GM19452 (cell line): ENCODE measurements around the gene LAMC2.
"Not testable (repeated sequence)": the region's sequence is repeated elsewhere in the genome, so short reads cannot be mapped to it uniquely, and the experiment has no call there.

Experiments
- ATAC-seq: cut with Tn5 transposase; IDR thresholded peaks from one replicate; pipeline ENCODE4 v1.9.1; 2021; ENCODE audit not compliant: unreplicated experiment

Gene LAMC2

DNA sequence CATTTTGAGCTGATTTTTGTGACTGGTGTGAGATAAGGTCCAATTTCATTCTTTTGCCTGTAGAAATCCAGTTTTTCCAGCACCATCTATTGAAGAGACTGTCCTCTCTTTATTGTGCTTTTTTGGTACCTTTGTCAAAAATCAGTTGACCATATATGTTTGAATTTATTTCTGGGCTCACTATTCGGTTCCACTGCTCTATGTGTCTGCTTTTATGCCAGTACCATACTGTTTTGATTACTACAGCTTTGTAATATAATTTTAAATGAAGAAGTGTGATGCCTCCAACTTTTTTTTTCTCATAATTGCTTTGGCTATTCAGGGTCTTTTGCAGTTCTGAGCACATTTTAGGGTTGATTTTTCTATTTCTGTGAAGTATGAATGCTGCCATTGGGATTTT lies 69.0 kb downstream of the LAMC2 start:
- no peak for ATAC-seq

DNA sequence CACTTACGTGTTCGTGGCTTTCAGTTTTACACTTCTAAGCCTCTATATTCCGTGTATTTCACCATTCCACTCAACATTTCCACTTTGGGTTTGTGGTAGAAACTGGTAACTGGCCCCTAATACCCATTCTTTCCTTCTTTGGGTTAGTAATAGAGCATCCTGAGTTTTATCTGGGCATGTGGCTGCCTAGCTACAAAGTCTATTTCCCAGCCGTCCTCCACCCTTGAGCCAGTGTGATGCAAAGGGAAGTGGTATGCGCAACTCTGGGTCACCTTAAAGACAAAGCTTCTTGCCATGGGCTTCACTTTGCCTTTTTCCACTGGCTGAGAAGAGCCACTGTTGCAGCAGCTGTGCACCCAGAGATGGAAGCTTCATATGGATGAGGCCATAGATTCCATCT lies 73.9 kb downstream of the LAMC2 start:
- ATAC-seq, result no peak

DNA sequence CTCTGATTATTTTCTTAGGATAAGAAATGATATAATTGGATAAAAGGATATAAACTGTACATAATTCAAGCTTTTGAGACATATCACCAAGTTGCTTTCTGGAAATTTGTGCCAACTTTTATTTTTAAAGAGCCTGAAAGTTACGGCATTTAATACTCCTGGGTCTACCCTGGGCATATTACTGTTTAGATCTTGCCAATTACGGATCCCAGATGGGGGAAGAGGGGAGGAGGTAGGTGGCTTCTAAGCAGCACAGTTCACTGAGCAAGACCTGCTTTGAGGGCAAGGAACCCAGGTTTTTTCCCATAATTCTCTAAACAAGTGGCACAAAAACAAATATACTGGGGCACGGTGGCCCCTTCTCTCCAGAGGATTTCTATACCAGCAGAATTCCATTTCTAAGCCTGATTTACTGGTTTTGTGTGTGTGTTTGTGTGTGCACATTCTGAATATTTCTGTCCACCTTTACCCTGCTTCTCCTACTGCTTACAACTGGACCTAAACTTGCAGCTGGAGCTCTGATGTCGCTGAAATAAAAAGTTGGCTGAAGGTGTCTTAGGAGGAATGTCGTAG lies 76.7 kb downstream of the LAMC2 start:
- no peak for ATAC-seq

DNA sequence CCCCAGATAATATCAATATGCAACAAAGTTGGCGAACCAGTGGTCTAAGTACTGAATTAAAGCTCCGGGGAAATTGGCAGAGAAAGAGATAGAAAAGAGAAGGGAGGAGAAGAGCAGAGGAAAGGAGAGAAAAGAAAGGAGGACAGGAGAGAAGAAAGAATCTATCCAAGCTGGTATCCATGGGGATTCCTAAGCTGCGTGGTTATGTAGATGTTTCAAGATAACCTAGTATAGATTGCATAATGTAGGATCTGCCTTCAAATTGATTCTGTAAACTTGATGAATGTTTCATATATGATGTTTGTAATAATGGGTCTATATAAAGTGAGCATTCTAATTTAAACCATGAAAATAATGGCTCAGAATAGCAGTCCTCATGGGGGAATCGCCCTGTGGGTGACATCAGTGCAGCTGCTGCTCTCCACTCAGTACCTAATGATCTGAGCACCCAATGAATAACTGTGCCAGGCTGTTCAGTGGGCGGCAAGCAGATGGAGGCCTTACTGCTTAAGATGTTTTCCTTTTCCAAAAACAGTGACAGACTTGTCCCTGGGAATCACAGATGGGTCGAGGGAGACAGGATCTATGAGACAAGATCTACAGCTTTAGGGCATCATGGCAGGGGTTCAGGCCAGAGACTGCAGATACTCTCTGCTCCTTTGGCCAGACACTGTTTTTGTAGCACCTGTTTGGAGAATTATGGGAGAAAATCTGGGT lies 78.0 kb downstream of the LAMC2 start:
- no peak for ATAC-seq

DNA sequence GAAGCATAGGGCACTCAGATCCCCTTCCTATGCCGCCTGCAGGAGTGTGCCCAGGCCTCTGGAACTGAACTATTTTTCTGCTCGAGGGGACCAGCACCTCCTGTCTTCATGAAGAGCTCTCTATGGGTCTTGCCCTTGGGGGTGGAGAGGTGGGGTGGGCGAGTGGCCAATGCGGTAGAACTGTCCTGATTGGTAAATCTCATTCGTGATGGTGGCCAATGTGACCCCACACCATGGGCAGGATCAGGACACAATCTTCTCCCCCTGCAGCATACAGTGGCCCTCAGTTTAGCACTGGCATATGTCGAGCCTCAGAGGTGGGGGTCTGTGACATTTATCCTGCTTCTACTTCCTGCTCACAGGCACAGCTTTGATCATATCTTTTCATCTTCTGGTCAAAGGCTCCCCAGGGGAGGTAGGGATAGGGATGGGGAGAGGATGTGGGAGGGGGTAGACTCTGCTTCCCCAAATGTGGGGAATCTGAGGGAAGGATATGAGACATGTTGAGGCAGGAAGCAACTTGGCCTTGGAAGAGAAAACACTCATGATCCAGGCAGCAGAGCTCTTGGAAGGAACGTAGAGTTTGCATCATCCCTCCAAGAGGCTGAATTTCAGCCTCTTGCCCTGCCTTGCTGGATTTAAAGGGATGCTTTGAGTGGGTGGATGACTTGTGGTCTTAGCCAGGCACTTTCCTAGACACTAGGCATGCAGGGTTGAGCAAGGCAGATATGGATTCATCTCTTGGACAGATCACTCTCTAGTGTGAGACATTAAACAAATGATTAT lies 81.8 kb downstream of the LAMC2 start:
- no peak for ATAC-seq

DNA sequence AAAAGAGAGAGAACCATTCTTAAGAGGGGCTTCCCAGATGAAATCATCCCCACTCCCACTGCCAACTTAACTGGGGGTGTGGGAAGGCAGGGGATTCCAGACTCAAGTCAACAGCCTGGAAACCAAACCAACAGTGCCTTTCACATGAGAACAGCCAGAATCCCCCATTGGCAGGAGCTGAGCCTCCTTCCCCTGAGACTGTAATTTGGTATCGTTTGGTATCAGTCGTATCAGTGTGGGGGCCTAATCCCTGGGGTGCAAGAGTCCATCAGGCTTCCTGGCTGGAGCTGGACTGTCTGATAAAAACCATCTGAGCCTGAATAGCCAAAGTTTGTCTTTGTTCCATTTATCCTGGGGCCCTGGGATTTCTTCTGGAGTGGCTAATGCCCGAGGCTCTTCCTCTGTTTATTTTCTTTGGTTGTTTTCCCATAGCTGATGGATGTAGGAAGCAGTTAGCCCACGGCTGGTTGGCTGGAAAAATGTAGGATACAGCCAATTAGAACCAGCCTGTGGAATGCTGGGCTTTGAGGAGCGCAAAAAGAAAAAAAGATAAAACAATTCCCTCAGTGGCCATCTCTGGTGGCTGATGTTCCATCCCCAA lies 84.6 kb downstream of the LAMC2 start:
- no peak for ATAC-seq

DNA sequence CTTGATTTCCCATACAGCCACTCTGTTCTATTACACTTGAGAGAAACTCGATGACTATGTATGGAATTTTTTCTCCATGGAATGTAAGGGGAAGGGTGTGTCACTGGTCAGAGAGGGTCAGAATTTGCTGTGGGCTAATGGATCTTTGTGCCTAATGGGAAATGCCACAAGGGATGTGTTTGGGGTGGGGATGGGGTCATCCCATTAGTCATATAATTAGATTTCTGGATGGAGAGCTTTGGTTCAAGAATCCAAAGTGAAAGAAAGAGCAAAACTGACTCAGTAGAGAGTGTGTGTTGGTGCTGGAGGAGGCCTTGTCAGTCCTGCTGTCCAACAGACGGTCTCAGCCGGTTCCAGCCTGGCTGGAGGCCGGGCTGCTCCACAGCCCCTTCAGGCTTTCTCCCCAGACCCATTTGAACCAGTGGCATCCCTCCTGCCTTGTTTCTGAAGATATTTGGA lies 86.4 kb downstream of the LAMC2 start:
- ATAC-seq, result no peak

DNA sequence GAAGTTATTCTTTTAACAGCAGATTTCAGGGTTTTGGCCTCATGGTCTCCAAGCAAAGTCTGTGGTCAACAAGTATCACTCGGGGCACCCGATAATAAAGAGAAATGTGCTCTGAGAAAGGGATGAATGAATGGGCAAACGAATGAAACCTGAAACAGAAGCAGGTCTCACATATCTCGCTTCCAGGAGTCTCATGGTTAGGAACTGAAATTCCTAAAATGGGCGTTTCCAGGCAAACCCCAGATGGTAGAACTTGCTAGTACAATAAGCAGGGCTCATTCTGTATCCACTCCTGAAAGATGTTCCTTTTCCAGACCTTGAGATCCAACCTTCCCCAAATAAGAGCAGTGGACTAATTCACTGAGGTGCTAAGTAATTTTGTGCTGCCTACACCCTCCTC lies 87.2 kb downstream of the LAMC2 start:
- ATAC-seq, result no peak

DNA sequence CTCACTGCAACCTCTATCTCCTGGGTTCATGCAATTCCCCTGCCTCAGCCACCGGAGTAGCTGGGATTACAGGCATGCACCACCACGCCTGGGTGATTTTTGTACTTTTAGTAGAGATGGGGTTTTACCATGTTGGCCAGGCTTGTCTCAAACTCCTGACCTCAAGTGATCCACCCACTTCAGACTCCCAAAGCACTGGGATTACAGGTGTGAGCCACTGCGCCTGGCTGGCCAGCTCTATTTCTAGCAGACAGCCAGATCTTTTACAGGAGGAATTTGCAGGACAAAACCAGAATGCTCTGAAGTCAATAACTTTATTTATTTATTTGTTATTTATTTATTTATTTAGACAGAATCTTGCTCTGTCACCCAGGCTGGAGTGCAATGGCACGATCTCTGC lies 87.9 kb downstream of the LAMC2 start:
- not testable (repeated sequence) for ATAC-seq

DNA sequence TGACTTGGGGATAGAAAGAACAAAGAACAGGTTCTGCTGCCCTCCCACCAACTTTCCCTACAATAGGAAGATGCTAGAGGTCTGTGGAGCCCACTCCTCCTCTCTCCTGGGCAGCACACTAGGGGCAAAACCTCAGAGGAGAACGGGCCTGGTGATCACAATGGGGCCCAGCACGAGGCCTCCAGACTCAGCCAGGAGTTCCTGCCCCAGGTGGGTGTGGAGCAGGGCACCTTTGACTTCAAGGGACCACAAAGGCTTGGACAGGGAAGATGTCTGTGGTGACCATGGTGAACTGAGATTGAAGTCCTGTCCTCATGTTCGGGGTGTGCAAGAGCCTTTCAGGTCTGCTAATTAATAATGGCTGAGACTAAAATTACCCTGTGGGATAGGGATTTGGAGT lies 88.8 kb downstream of the LAMC2 start:
- ATAC-seq, result no peak

DNA sequence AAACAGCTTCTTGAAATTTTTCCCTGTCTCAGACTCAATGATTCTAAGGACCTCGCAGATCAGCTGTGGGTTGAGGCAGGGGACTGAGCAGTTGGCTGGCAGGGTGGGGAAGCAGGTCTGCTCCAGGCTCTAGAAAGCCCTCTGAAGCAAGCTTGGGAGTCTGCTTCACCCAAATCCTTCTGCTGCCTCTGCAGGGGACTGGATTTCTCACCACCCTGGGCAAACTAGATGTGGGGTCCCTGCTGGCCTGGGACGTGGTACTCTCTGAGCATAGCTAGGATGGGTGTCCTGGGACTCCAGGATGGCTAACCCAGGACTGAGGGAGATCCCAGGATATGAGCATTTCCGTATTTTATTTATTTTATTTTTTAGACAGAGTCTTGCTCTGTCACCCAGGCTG lies 89.3 kb downstream of the LAMC2 start:
- ATAC-seq, result no peak

DNA sequence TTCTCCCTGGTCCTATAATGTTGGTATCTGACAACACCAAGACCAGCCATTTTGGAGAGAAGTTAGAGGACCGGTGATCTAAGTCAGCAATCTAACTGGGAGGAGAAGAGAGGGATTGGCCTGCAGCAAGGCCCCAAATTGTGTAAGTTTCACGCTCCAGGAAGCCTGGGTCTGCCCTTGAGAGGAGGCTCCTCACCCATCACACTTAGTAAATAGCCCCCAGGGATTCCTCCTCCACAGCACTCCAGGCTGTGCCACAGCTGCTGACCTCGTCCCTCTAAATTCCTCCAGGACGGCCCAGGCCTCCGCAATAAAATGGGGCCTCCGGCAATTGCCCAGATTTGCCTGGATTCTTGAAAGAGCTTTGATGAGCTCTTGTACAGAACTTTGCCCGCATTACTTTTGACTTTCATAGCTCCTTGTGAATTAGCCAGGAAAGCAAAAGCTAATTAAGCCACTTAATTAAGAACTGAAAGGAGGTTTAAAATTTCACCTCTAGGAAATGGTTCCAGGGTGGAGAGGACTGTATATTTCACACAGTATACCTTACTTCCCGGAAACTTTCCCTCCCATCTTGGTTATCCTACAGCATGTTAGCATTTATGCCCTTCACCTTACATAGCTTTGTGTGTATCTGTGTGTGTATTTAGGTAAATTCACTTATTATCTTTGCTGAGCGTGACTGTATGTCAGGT lies 90.5 kb downstream of the LAMC2 start:
- no peak for ATAC-seq

DNA sequence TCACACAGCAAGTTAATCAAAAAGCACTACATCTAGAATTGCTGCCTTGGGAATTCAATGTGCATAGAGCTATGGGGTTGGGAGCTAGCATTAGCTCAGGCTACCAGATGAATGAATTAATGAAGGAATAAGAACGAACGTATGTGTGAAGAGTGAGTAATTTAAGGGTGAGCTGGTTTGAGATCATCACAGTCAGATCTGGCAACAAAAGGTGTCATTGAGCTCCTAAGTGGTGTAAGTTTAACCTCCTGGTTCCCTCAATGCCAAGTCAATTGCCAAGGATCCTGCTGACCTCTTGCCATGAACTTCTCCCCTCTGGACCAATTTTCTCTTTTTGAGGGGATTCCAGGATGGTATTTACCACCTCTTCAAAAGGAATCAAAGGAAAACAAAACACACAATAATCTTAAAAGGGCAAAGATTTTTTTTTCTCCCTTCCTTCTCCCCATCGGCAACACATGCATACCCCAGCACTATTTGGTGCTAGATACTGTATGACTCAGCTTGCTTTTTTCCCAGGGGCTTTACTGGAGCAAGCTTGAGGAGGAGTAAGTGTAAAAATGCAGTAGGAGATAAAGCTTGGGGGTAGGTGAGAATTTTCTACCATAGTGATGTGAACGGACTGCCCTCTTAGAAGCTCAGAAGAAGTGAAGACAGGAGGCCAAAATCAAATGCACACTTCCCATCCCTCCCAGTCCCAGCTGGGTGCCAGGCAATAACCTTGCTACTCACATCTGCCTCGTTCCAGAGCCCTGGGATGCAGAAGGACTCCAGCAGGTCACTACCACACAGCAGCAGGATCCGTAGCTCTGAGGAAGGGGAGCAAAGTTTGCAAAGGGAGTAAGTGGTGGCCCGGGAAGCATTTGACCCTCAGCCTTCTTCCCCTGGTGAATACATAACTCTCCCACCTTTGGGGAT lies 92.0 kb downstream of the LAMC2 start:
- ATAC-seq, result no peak

DNA sequence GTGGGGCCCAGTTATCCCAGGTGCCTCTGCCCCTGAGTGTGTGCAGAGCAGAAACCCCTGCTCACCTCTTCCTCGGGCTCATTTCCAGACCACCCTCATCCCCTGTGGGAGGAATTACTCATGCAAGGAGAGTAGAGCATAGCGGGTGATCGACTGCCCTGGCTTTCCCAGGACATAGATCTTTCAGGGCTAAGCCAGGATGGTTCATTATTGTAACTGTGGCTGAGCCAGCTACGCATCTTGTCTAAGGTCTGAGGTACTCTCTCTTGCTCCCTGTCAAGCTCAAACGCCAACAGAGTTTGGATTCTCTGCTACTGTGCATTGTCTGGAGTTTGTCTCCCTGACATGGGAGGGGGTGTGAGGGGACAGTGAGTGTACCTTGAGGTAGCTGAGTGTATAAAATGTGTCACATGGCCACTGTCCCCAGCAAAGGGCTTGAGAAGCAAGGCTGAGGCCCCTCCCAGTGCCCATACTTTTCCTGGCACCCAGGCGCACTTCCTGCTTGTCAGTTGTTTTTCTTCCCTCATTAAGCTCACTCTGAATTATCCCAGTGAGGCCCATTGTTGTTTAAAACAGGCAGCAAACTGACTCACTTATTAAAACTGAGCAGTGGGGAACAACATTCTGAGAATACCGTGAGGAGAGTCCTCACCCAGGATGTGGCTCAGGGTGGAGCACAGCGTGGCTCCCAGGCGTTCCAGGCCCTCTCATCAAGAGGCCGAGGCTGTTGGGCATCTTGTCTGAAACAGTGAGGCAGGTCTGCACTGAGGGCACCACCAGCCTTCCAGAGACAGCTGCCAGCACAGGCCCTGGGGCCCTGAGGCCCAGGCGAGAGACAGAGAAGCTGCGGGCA lies 92.9 kb downstream of the LAMC2 start:
- no peak for ATAC-seq

DNA sequence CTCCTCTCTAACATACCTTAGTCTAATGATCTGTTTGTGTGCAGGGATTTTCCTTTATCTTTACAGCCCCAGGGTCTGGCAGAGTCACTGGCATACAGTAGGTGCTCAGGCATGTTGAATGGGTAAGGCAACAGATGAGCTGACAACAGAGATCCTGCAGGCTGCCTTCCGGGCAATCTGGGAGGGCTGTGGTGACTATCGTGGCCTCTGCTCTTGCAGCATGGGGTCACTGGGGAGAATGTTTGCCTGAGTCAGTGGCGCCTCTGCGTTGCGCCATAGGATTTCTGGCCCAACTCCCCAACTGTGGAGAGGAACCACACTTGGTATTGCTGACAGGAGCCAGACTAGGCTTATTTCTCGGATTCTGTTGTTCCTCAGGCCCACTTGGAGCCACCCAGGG lies 93.8 kb downstream of the LAMC2 start:
- no peak for ATAC-seq

DNA sequence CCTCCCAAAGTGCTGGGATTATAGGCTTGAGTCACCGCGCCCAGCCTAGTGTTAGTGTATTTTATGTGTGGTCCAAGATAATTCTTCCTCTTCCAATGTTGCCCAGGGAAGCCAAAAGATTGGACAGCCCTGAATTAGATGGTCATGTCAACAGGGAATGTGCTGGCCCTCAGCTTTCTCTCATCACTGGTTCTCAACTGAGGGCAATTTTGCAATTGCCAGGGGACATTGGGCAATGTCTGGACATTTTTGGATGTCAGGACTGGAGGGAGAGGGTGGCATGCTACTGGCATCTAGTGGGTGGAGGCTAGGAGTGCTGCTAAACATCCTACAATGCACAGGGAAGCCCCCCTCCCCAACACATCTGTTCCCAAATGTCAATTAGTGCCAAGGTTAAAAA lies 95.0 kb downstream of the LAMC2 start:
- ATAC-seq, result no peak

DNA sequence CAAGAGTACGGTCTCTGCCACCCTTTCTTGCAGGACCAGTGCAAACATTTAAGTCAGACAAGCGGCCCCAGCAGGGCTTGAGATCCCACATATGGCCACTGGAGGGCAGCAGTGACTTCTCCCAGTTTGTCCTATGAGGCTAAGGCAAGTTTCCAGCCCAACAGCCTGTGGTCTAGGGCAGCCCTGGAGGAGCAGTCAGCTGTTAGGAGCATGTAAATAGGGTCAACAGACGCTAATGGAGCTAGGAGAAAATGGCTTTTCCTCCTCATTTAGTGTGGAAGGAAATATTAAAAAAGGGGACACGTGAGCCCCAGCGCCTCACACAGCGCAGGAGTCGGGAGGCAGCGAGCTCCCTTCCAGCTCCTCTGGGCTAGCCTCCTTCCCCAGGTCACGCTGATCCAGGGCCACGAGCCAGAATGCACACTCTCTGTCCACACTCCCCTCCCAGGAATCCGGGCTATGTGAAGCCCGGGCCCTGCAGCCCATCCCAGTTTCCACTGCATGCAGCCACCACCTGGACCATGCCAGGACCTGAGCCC lies 95.6 kb downstream of the LAMC2 start:
- ATAC-seq, result peak; percentile 69

DNA sequence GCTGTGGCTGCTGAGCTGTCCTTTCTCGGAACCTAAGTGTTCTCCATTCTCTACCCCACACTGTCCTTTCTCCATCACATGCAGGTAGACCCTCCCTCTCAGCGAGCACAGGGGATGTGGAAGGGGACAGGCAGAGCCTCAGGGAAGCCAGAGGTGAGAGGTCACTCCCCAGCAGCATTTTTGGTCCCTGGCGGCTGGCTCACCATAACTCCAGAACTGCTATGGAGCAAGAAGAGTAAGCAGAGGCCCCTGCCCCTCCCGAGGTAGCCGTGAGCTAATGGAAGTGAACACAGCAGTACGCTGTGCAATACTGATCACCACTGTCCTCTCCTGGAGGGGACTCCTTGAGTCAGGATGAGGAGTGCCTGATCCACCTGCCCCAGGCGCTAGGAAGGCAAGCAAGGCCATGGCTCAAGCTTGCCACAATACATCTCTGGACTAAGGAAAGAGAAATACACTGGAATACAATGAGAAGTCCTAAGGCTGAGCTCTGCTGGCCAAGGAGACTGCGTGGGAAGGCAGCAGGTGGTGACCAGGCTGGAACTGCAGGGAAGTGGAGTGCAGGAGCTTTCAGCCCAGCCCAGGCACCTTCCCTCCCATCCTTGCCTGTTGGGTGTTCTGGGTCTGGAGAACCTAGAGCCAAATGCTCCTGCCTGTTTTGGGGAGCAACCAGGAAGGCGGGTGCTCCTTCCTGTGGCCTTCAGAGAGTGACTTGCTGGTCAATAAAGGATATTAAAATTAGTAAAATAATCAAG lies 96.2 kb downstream of the LAMC2 start:
- ATAC-seq, result no peak
